ENCODE measurements around the gene ABHD14A.
"Not testable (repeated sequence)": the region's sequence is repeated elsewhere in the genome, so short reads cannot be mapped to it uniquely, and the experiment has no call there.

Gene ABHD14A

GRCh38 chr3:51970606-51971300, 4.1 kb upstream of the ABHD14A start:
- DNase-seq (ENCODE audit: low read depth in 2 of 2, low spot score in 1 of 2), result no peak

GRCh38 chr3:51971350-51971749, 3.5 kb upstream of the ABHD14A start:
- DNase-seq (ENCODE audit: low read depth in 2 of 2, low spot score in 1 of 2), result no peak

GRCh38 chr3:51974277-51974962, 444 bp upstream of the ABHD14A start:
- no peak for DNase-seq (ENCODE audit: low read depth in 2 of 2, low spot score in 1 of 2)

- DNase-seq (ENCODE audit: low read depth in 2 of 2, low spot score in 1 of 2), result no peak
Observed at GRCh38 chr3:51975852-51976549, 1.1 kb downstream of the ABHD14A start.

GRCh38 chr3:51977446-51978142, 2.7 kb downstream of the ABHD14A start:
- no peak for DNase-seq (ENCODE audit: low read depth in 2 of 2, low spot score in 1 of 2)

- no peak for DNase-seq (ENCODE audit: low read depth in 2 of 2, low spot score in 1 of 2)
Observed at GRCh38 chr3:51978143-51978502, 3.3 kb downstream of the ABHD14A start.

GRCh38 chr3:51980253-51980652, 5.4 kb downstream of the ABHD14A start:
- DNase-seq (ENCODE audit: low read depth in 2 of 2, low spot score in 1 of 2), result no peak

GRCh38 chr3:51982352-51982837, 7.5 kb downstream of the ABHD14A start:
- no peak for DNase-seq (ENCODE audit: low read depth in 2 of 2, low spot score in 1 of 2)

GRCh38 chr3:51982838-51983577, 8.1 kb downstream of the ABHD14A start, which contains the start of gene ACY1:
Gene ACY1 (plus strand): TSS chr3:51983535. CDS start chr3:51984065, 530 bp downstream.
- peak; percentile 26 to 37 for DNase-seq (ENCODE audit: low read depth in 2 of 2, low spot score in 1 of 2)

- DNase-seq (ENCODE audit: low read depth in 2 of 2, low spot score in 1 of 2), result no peak
Observed at GRCh38 chr3:51983578-51984268, 8.9 kb downstream of the ABHD14A start.

- DNase-seq (ENCODE audit: low read depth in 2 of 2, low spot score in 1 of 2), result no peak
Observed at GRCh38 chr3:51984269-51984647, 9.4 kb downstream of the ABHD14A start.

GRCh38 chr3:51985063-51985462, 10.2 kb downstream of the ABHD14A start:
- DNase-seq (ENCODE audit: low read depth in 2 of 2, low spot score in 1 of 2), result no peak

GRCh38 chr3:51986010-51986947, 11.4 kb downstream of the ABHD14A start:
- DNase-seq (ENCODE audit: low read depth in 2 of 2, low spot score in 1 of 2), result no peak

GRCh38 chr3:51987568-51987967, 12.7 kb downstream of the ABHD14A start:
- no peak for DNase-seq (ENCODE audit: low read depth in 2 of 2, low spot score in 1 of 2)

GRCh38 chr3:51988286-51989146, 13.7 kb downstream of the ABHD14A start:
- DNase-seq (ENCODE audit: low read depth in 2 of 2, low spot score in 1 of 2), result no peak

- DNase-seq (ENCODE audit: low read depth in 2 of 2, low spot score in 1 of 2), result not testable (repeated sequence)
Observed at GRCh38 chr3:51990501-51990971, 15.7 kb downstream of the ABHD14A start.

GRCh38 chr3:51992017-51992682, 17.3 kb downstream of the ABHD14A start:
- no peak for DNase-seq (ENCODE audit: low read depth in 2 of 2, low spot score in 1 of 2)
